Neural cell (in vitro differentiated cells): ENCODE measurements around the gene OXSM. TPM values are rescaled to one million over a fixed set of nuclear protein-coding genes. Genes with fewer than 3 reads are reported as not detected.

Experiments
- H2AFZ ChIP-seq: fragments of 200-600, 300-800 bp; sonication (generic), shearing (Covaris generic); 2 replicates; pipeline ENCODE4 v1.6.0; 2014; ENCODE audit warnings: low read depth, mild to moderate bottlenecking, antibody characterized with exemption, low read length, moderate library complexity
- H3F3A ChIP-seq: fragments of 200-600 bp; shearing (Covaris generic); 2 replicates; pipeline ENCODE4 v1.6.1; 2016; ENCODE audit warnings: mild to moderate bottlenecking, moderate library complexity, mixed read lengths, antibody characterized with exemption, low read length; ENCODE audit not compliant: insufficient read depth, poor library complexity, severe bottlenecking
- H3K27ac ChIP-seq: fragments of 200-600, 300-800 bp; sonication (generic), shearing (Covaris generic); 2 replicates; pipeline ENCODE4 v1.5.1; 2014; ENCODE audit warnings: mild to moderate bottlenecking, low read length, moderate library complexity
- H3K27me3 ChIP-seq: fragments of 300-800, 200-600 bp; sonication (generic), shearing (Covaris generic); 2 replicates; pipeline ENCODE4 v1.6.0; 2014; ENCODE audit warnings: mild to moderate bottlenecking, low read depth, low read length, moderate library complexity; ENCODE audit not compliant: insufficient read depth
- H3K36me3 ChIP-seq: fragments of 300-800, 200-600 bp; sonication (generic), shearing (Covaris generic); 2 replicates; pipeline ENCODE4 v1.5.1; 2014; ENCODE audit warnings: mild to moderate bottlenecking, antibody characterized with exemption, low read length, moderate library complexity; ENCODE audit not compliant: insufficient read depth
- H3K4me2 ChIP-seq: fragments of 300-800, 200-600 bp; sonication (generic), shearing (Covaris generic); 2 replicates; pipeline ENCODE4 v1.6.0; 2014; ENCODE audit warnings: mild to moderate bottlenecking, low read length
- H3K4me3 ChIP-seq: fragments of 300-800, 200-600 bp; sonication (generic), shearing (Covaris generic); 2 replicates; pipeline ENCODE4 v1.5.1; 2014; ENCODE audit warnings: mild to moderate bottlenecking, low read length, moderate library complexity
- H3K79me2 ChIP-seq: fragments of 200-600 bp; shearing (Covaris generic); replicated peaks from 2 replicates; pipeline ENCODE4 v1.6.0; 2014; ENCODE audit warnings: mild to moderate bottlenecking, low read length, moderate library complexity; ENCODE audit not compliant: insufficient read depth
- H3K9ac ChIP-seq: fragments of 300-800, 200-600 bp; sonication (generic), shearing (Covaris generic); 2 replicates; pipeline ENCODE4 v1.6.1; 2016; ENCODE audit warnings: mild to moderate bottlenecking, low read length, mixed read lengths
- H3K9me2 ChIP-seq: fragments of 200-600 bp; shearing (Covaris generic); 2 replicates; pipeline ENCODE4 v1.6.1; 2016; ENCODE audit warnings: mild to moderate bottlenecking, low read length, mixed read lengths; ENCODE audit not compliant: insufficient read depth
- H3K9me3 ChIP-seq: fragments of 200-600, 300-800 bp; sonication (generic), shearing (Covaris generic); 2 replicates; pipeline ENCODE4 v1.6.1; 2016; ENCODE audit warnings: mild to moderate bottlenecking, mixed run types, low read length, moderate library complexity, mixed read lengths
- H4K20me1 ChIP-seq: fragments of 200-600 bp; shearing (Covaris generic); 2 replicates; pipeline ENCODE4 v1.6.1; 2016; ENCODE audit warnings: mild to moderate bottlenecking, mixed run types; ENCODE audit not compliant: insufficient read depth
- CTCF ChIP-seq: fragments of 450-650 bp; IDR thresholded peaks from 2 replicates; pipeline ENCODE4 v1.5.1; 2014; ENCODE audit warnings: antibody characterized with exemption, mild to moderate bottlenecking, moderate library complexity; ENCODE audit not compliant: poor library complexity, severe bottlenecking
- EP300 ChIP-seq: fragments of 450-650 bp; conservative IDR thresholded peaks from 2 replicates; pipeline ENCODE4 v1.6.1; 2014; ENCODE audit warnings: antibody characterized with exemption, mild to moderate bottlenecking, moderate library complexity; ENCODE audit not compliant: poor library complexity, severe bottlenecking
- EZH2 ChIP-seq: fragments of 200-600, 300-800 bp; shearing (Covaris generic), sonication (generic); IDR thresholded peaks from 2 replicates; pipeline ENCODE4 v1.6.1; 2014; ENCODE audit warnings: antibody characterized with exemption, low read length, borderline replicate concordance, mild to moderate bottlenecking; ENCODE audit not compliant: insufficient read depth, poor library complexity, severe bottlenecking
- MXI1 ChIP-seq: fragments of 450-650 bp; conservative IDR thresholded peaks from 2 replicates; pipeline ENCODE4 v1.6.1; 2014; ENCODE audit warnings: antibody characterized with exemption, mild to moderate bottlenecking; ENCODE audit not compliant: poor library complexity, severe bottlenecking
- POLR2AphosphoS5 ChIP-seq: IDR thresholded peaks from 2 replicates; pipeline ENCODE4 v1.6.1; 2012
- RAD21 ChIP-seq: fragments of 450-650 bp; conservative IDR thresholded peaks from 2 replicates; pipeline ENCODE4 v1.6.1; 2014; ENCODE audit warnings: antibody characterized with exemption, mild to moderate bottlenecking, moderate library complexity
- SMC3 ChIP-seq: fragments of 450-650 bp; conservative IDR thresholded peaks from 2 replicates; pipeline ENCODE4 v1.6.1; 2014; ENCODE audit warnings: antibody characterized with exemption, mild to moderate bottlenecking, moderate library complexity; ENCODE audit not compliant: poor library complexity
- TAF1 ChIP-seq: IDR thresholded peaks from 2 replicates; pipeline ENCODE4 v1.6.1; 2012; ENCODE audit warnings: low read depth
- polyA plus RNA-seq: library from polyadenylated mRNA; depleted of rRNA; stranded (reverse); fragments of >200 nt; gene quantifications from 2 replicates; pipeline ENCODE4 v1.2.3, GENCODE V29; 2014
- TF ChIP-seq, protein P1 (sequence below): IDR thresholded peaks from 2 replicates; pipeline ENCODE4 v1.6.1; 2012; ENCODE audit warnings: borderline replicate concordance

Gene OXSM
- polyA plus RNA-seq, 1 donor from 2014 or later, result 6.7 TPM

- Histone ChIP-seq H3K79me2 (no peaks in the 10 kb centered on the region), H3K27ac (no peak overlapping the region), H3K27me3 (no peaks in the 10 kb centered on the region), H3K36me3 (no peaks in the 10 kb centered on the region), H3K9ac (no peak overlapping the region), H4K20me1 (no peaks in the 10 kb centered on the region), H3K9me2 (no peaks in the 10 kb centered on the region), H3K4me3 (no peak overlapping the region), H3F3A (no peaks in the 10 kb centered on the region), H3K4me2 (no peak overlapping the region), H3K9me3 (no peaks in the 10 kb centered on the region), H2AFZ (no peak overlapping the region)
- no peak for TF ChIP-seq EZH2
- TF ChIP-seq, protein P1, sequence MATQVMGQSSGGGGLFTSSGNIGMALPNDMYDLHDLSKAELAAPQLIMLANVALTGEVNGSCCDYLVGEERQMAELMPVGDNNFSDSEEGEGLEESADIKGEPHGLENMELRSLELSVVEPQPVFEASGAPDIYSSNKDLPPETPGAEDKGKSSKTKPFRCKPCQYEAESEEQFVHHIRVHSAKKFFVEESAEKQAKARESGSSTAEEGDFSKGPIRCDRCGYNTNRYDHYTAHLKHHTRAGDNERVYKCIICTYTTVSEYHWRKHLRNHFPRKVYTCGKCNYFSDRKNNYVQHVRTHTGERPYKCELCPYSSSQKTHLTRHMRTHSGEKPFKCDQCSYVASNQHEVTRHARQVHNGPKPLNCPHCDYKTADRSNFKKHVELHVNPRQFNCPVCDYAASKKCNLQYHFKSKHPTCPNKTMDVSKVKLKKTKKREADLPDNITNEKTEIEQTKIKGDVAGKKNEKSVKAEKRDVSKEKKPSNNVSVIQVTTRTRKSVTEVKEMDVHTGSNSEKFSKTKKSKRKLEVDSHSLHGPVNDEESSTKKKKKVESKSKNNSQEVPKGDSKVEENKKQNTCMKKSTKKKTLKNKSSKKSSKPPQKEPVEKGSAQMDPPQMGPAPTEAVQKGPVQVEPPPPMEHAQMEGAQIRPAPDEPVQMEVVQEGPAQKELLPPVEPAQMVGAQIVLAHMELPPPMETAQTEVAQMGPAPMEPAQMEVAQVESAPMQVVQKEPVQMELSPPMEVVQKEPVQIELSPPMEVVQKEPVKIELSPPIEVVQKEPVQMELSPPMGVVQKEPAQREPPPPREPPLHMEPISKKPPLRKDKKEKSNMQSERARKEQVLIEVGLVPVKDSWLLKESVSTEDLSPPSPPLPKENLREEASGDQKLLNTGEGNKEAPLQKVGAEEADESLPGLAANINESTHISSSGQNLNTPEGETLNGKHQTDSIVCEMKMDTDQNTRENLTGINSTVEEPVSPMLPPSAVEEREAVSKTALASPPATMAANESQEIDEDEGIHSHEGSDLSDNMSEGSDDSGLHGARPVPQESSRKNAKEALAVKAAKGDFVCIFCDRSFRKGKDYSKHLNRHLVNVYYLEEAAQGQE, result no peak
- TF ChIP-seq CTCF, result no peak
- no peak for TF ChIP-seq EP300
- TF ChIP-seq SMC3, result no peak
- no peak for TF ChIP-seq TAF1
- TF ChIP-seq RAD21, result no peak
- no peak for TF ChIP-seq MXI1
- TF ChIP-seq POLR2AphosphoS5, result no peak
Measured at GRCh38 chr3:25818335-25818734, 28.4 kb downstream of the OXSM start.

DNA sequence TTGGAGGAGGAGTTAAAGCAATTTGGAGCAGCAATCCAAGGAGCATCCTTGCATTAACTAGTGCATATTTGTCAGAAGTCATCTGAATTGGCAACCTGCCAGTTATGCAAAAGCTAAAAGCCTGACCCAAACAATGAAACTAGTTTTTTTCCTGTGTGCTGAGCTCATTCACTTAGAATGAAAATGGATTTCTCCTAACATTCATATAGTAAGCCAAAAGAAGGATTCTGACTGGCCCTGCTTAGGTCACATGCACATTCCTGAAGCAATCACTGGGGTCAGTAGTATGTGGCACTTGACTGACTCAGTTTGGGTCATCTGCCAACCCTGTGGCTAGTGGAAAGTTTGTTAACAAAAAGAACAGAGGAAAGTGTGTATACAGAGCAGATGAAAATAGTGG is 30.5 kb downstream of the OXSM start:
- Histone ChIP-seq H3K9me3 (no peaks in the 10 kb centered on the region), H3K27me3 (no peaks in the 10 kb centered on the region), H3K9me2 (no peaks in the 10 kb centered on the region), H3K79me2 (no peaks in the 10 kb centered on the region), H4K20me1 (no peaks in the 10 kb centered on the region), H3K4me3 (no peak overlapping the region), H3K4me2 (no peak overlapping the region), H3K9ac (no peak overlapping the region), H3K36me3 (no peaks in the 10 kb centered on the region), H3K27ac (no peak overlapping the region), H2AFZ (no peak overlapping the region), H3F3A (no peaks in the 10 kb centered on the region)
- TF ChIP-seq EP300, result no peak
